HG03457 (cell line): ENCODE measurements around the gene TMEM256.

Experiments used
- ATAC-seq: cut with Tn5 transposase; IDR thresholded peaks from one replicate; pipeline ENCODE4 v1.9.1; 2021; ENCODE audit warnings: moderate number of reproducible peaks; ENCODE audit not compliant: unreplicated experiment

The TMEM256 gene

GRCh38 chr17:7431231-7431630, 27.3 kb upstream of the TMEM256 start:
- ATAC-seq, result no peak

GRCh38 chr17:7429722-7430121, 25.8 kb upstream of the TMEM256 start:
- ATAC-seq, result no peak

GRCh38 chr17:7428557-7428956, 24.7 kb upstream of the TMEM256 start, which contains the start of gene SPEM3:
Gene SPEM3, plus strand, starts transcription at chr17:7428857. Its CDS starts 46 bp downstream, at chr17:7428903.
- ATAC-seq, result no peak

- ATAC-seq, result no peak
These were observed 23.7 kb upstream of the TMEM256 start for GRCh38 chr17:7427549-7427948.

- ATAC-seq, result no peak
These were observed 23.1 kb upstream of the TMEM256 start for GRCh38 chr17:7426896-7427489.

GRCh38 chr17:7426203-7426863, 22.4 kb upstream of the TMEM256 start:
- no peak for ATAC-seq

- no peak for ATAC-seq
These were observed 21.9 kb upstream of the TMEM256 start for GRCh38 chr17:7425756-7426155.

- no peak for ATAC-seq
These were observed 21.4 kb upstream of the TMEM256 start, which contains the start of gene SPEM2 for GRCh38 chr17:7425316-7425715. Gene SPEM2, plus strand, starts transcription at chr17:7425616. Its CDS starts 73 bp downstream, at chr17:7425689.

GRCh38 chr17:7423679-7424078, 19.8 kb upstream of the TMEM256 start:
- no peak for ATAC-seq

GRCh38 chr17:7421186-7421585, 17.3 kb upstream of the TMEM256 start:
- ATAC-seq, result no peak

GRCh38 chr17:7419819-7420610, 16.1 kb upstream of the TMEM256 start, which contains the start of gene SPEM1:
Gene SPEM1, plus strand, starts transcription at chr17:7420324. Its CDS starts 61 bp downstream, at chr17:7420385.
- ATAC-seq, result no peak

- no peak for ATAC-seq
These were observed 14.7 kb upstream of the TMEM256 start for GRCh38 chr17:7418472-7419152.

- ATAC-seq, result no peak
These were observed 13.3 kb upstream of the TMEM256 start for GRCh38 chr17:7417056-7417655.

GRCh38 chr17:7416323-7416722, 12.4 kb upstream of the TMEM256 start:
- ATAC-seq, result no peak

GRCh38 chr17:7415784-7416183, 11.9 kb upstream of the TMEM256 start:
- ATAC-seq, result no peak

GRCh38 chr17:7414837-7415236, 10.9 kb upstream of the TMEM256 start:
- no peak for ATAC-seq

GRCh38 chr17:7413346-7413985, 9.6 kb upstream of the TMEM256 start:
- no peak for ATAC-seq

- no peak for ATAC-seq
These were observed 7.5 kb upstream of the TMEM256 start for GRCh38 chr17:7411427-7411750.

GRCh38 chr17:7410634-7411426, 6.9 kb upstream of the TMEM256 start:
- ATAC-seq, result no peak

- ATAC-seq, result no peak
These were observed 5.8 kb upstream of the TMEM256 start for GRCh38 chr17:7409716-7410115.
